Esophagus muscularis mucosa (tissue), 4 donors: ENCODE results near the gene ITGA7. TPM values are rescaled to one million over a fixed set of nuclear protein-coding genes. Genes with fewer than 3 reads are reported as not detected.

ENCODE experiments used
- DNase-seq: peaks from one replicate; pipeline ENCODE4 v3.0.0-alpha.2; 2017; ENCODE audit errors: extremely low spot score
- H3K27ac ChIP-seq, 4 donors: fragments of 200-600 bp; sonication (generic); replicated peaks in 1 of 4; 1 replicate in 3 of 4; 2 replicates in 1 of 4; pipeline ENCODE4 v1.5.1; 2016 to 2019; ENCODE audit warnings: mild to moderate bottlenecking in 1 of 4
- H3K27me3 ChIP-seq, 4 donors: fragments of 200-600 bp; sonication (generic); one replicate each; pipeline versions ENCODE4 v1.5.1 to v1.6.0; 2016 to 2019
- H3K36me3 ChIP-seq, 4 donors: fragments of 200-600 bp; sonication (generic); one replicate each; pipeline ENCODE4 v1.5.1; 2016 to 2019
- H3K4me1 ChIP-seq, 4 donors: fragments of 200-600 bp; sonication (generic); one replicate each; pipeline ENCODE4 v1.5.1; 2016 to 2019
- H3K4me3 ChIP-seq, 4 donors: fragments of 200-600 bp; sonication (generic); 1 replicate in 2 of 4; 2 replicates in 2 of 4; pipeline ENCODE4 v1.5.1; 2016 to 2019; ENCODE audit warnings: mild to moderate bottlenecking in 4 of 4, moderate library complexity in 1 of 4
- H3K9me3 ChIP-seq, 4 donors: fragments of 200-600 bp; sonication (generic); 1 replicate in 3 of 4; 2 replicates in 1 of 4; pipeline ENCODE4 v1.5.1; 2016 to 2019
- EP300 ChIP-seq: sonication (generic); formaldehyde crosslinking; IDR thresholded peaks from one replicate; pipeline ENCODE4 v1.6.1; 2017; ENCODE audit warnings: antibody characterized with exemption
- POLR2A ChIP-seq: fragments of 450-650 bp; IDR thresholded peaks from one replicate; pipeline ENCODE4 v1.6.1; 2017; ENCODE audit warnings: antibody characterized with exemption, moderate library complexity, mild to moderate bottlenecking, low read depth
- POLR2AphosphoS5 ChIP-seq, 2 donors: sonication (generic); formaldehyde crosslinking; IDR thresholded peaks; one replicate each; pipeline ENCODE4 v1.6.1; 2017; ENCODE audit warnings: antibody characterized with exemption in 2 of 2
- WGBS: methylation state at CpG from one replicate; pipeline ENCODE4 v1.1.5; 2018; 5-methylcytosine and 5-hydroxymethylcytosine counted together
- intact Hi-C: fragments of 100-400 bp; cut with DNase I; formaldehyde crosslinking; loops from one replicate; pipeline ENCODE4 v1.15.1; 2023
- small RNA-seq, 3 donors: library from RNA; depleted of rRNA; stranded (forward); fragments of <200 nt; gene quantifications; one replicate each; pipeline ENCODE3, GENCODE V24; 2016
- total RNA-seq, 4 donors: library from RNA; depleted of rRNA; stranded (reverse); fragments of >200 nt; gene quantifications; one replicate each; pipeline versions ENCODE4 v1.1.0 to v1.2.1, GENCODE V29; 2016
- TF ChIP-seq, protein P1 (sequence below), 3 experiments: fragments of 200-600 bp in 2 of 3; fragments of 450-650 bp in 1 of 3; sonication (generic) in 2 of 3; IDR thresholded peaks; one replicate each; pipeline ENCODE4 v1.5.1; 2017 to 2019; ENCODE audit warnings: antibody characterized with exemption in 3 of 3, mild to moderate bottlenecking in 2 of 3, moderate library complexity in 1 of 3

ITGA7 gene
- total RNA-seq, 4 donors from 2014 or later: 155 to 245 (median 218) TPM

DNA sequence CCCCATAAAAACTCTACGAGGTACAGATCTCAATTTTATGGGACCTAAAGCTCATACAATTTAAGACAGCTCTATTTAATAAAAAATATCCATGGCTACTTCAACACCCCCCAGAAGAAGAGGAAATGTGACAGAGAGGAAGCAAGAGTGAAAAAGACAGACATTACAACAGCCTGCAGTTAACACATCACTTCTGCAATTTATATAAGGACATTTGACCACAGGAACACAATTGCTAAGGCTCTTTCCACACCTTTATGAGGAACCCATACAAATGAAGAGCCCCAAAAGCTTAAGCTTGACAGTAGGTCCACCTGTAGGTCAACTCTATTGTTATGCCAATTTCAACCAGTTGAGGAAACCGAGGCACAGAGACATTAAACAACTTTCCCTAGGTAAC is 65.4 kb downstream of the ITGA7 start:
- H3K27me3 ChIP-seq: no peaks in the 10 kb centered on the region
- TF ChIP-seq POLR2A: no peak
- TF ChIP-seq, protein P1, sequence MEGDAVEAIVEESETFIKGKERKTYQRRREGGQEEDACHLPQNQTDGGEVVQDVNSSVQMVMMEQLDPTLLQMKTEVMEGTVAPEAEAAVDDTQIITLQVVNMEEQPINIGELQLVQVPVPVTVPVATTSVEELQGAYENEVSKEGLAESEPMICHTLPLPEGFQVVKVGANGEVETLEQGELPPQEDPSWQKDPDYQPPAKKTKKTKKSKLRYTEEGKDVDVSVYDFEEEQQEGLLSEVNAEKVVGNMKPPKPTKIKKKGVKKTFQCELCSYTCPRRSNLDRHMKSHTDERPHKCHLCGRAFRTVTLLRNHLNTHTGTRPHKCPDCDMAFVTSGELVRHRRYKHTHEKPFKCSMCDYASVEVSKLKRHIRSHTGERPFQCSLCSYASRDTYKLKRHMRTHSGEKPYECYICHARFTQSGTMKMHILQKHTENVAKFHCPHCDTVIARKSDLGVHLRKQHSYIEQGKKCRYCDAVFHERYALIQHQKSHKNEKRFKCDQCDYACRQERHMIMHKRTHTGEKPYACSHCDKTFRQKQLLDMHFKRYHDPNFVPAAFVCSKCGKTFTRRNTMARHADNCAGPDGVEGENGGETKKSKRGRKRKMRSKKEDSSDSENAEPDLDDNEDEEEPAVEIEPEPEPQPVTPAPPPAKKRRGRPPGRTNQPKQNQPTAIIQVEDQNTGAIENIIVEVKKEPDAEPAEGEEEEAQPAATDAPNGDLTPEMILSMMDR (IDR thresholded peaks at IDR 0.05): no peak
- TF ChIP-seq POLR2AphosphoS5 (IDR thresholded peaks at IDR 0.05): no peak
- no peak for TF ChIP-seq EP300
- H3K27ac ChIP-seq: no peak overlapping the region
- 74% methylated on average over 2 of the region's 2 CpGs for WGBS
- no peak for DNase-seq
- H3K4me3 ChIP-seq: no peak overlapping the region
- H3K4me1 ChIP-seq: peaks cover 4 to 13% (median 9%) of the 10 kb centered on the region in 4 donors
- no peaks in the 10 kb centered on the region for H3K9me3 ChIP-seq
- no peaks in the 10 kb centered on the region for H3K36me3 ChIP-seq
- intact Hi-C loops: no loop called here

DNA sequence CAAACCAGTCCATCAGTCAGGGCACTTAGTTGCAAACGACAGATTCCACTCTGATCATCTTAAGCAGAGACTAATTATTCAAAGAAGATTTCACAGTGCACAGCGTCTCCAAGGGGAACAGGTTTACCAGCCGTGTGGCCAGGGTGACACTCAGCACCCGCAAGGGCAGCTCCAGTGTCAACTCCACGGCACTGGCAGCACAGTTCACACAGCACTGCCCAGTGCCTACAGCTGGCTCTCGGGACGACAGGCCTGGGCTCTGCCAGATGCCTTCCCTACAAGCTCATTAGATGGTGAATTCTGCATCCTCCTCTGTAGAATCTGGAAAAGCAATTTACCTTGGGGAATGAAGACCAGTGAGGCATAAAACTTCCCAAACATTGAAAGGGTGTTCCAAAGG is 66.1 kb downstream of the ITGA7 start:
- no peak overlapping the region for H3K27ac ChIP-seq

DNA sequence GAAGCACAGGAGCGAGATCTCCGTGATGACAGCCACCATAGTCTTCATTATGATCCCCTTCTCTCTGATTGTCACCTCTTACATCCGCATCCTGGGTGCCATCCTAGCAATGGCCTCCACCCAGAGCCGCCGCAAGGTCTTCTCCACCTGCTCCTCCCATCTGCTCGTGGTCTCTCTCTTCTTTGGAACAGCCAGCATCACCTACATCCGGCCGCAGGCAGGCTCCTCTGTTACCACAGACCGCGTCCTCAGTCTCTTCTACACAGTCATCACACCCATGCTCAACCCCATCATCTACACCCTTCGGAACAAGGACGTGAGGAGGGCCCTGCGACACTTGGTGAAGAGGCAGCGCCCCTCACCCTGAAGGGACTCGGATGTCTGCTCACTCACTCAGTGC is 70.2 kb downstream of the ITGA7 start:
- TF ChIP-seq POLR2A: no peak
- TF ChIP-seq EP300: no peak
- TF ChIP-seq, protein P1 (IDR thresholded peaks at IDR 0.05): no peak
- TF ChIP-seq POLR2AphosphoS5 (IDR thresholded peaks at IDR 0.05): no peak
- Histone ChIP-seq H3K4me1 (no peaks in the 10 kb centered on the region), H3K9me3 (no peaks in the 10 kb centered on the region), H3K27ac (no peak overlapping the region), H3K36me3 (no peaks in the 10 kb centered on the region), H3K27me3 (no peaks in the 10 kb centered on the region), H3K4me3 (no peak overlapping the region)
- WGBS: 90% methylated on average over 15 of the region's 15 CpGs
- intact Hi-C loops: no loop called here
- DNase-seq: no peak

More for the DNA sequence above, 66.1 kb downstream of the ITGA7 start:
- no peak for DNase-seq
- Histone ChIP-seq H3K4me3 (no peak overlapping the region), H3K36me3 (no peaks in the 10 kb centered on the region), H3K9me3 (no peaks in the 10 kb centered on the region), H3K27me3 (no peaks in the 10 kb centered on the region), H3K4me1 (peaks cover 3 to 9% (median 8%) of the 10 kb centered on the region in 4 donors)
- 63% methylated on average over 3 of the region's 7 CpGs for WGBS
- no peak for TF ChIP-seq POLR2AphosphoS5 (IDR thresholded peaks at IDR 0.05)
- TF ChIP-seq, protein P1 (IDR thresholded peaks at IDR 0.05): no peak
- TF ChIP-seq POLR2A: no peak
- TF ChIP-seq EP300: no peak
- intact Hi-C loops: no loop called here

DNA sequence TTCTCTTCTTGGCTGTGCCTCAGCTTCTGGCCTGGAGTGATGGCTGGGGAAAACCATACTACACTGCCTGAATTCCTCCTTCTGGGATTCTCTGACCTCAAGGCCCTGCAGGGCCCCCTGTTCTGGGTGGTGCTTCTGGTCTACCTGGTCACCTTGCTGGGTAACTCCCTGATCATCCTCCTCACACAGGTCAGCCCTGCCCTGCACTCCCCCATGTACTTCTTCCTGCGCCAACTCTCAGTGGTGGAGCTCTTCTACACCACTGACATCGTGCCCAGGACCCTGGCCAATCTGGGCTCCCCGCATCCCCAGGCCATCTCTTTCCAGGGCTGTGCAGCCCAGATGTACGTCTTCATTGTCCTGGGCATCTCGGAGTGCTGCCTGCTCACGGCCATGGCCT is 70.9 kb downstream of the ITGA7 start, which contains the start of gene OR10P1:
Gene OR10P1 (plus strand): TSS at position 40 of the 400 bp plus-strand sequence. CDS start 0 bp downstream, at position 40.
- Histone ChIP-seq H3K4me3 (no peak within 1 kb of the TSS), H3K4me1 (no peaks in the 10 kb centered on the region), H3K36me3 (no peaks in the 10 kb centered on the region), H3K27ac (no peak within 1 kb of the TSS), H3K27me3 (no peaks in the 10 kb centered on the region), H3K9me3 (no peaks in the 10 kb centered on the region)
- DNase-seq: no peak
- intact Hi-C loops: no loop called here
- no peak for TF ChIP-seq POLR2A
- WGBS: 88% methylated on average over 6 of the region's 6 CpGs

DNA sequence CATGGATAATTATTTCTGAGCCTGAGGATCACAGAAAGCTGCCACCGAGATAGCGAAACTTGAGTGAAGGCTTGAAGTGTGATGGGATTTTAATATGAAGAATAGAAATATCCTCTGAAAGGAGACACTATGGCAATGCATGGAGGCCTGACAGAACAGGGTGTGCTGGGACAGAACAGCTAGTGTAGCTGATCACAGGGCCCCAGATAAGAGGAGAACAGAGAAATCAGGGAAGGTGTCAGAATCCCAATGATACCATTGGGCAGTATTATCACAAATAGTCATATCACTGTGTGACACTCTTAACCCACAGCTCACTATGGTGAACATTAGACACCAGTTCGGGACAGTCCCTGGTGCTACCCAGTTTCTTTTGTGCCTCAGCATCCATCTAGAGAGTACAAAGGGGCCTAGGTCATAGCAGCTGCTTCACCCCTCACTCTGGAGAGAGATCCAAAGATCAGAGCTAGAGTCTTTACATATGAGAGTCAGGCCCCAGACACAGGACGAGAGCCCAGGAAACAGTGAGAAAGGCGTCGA is 71.5 kb downstream of the ITGA7 start:
- no peaks in the 10 kb centered on the region for H3K27me3 ChIP-seq
- H3K27ac ChIP-seq: no peak overlapping the region
- no peaks in the 10 kb centered on the region for H3K36me3 ChIP-seq
- H3K4me1 ChIP-seq: no peaks in the 10 kb centered on the region
- intact Hi-C loops: no loop called here
- no peak overlapping the region for H3K4me3 ChIP-seq
- TF ChIP-seq POLR2A (no peak), POLR2AphosphoS5 (IDR thresholded peaks at IDR 0.05) (no peak)
- no peaks in the 10 kb centered on the region for H3K9me3 ChIP-seq
- WGBS: 87% methylated on average over 6 of the region's 6 CpGs
- no peak for DNase-seq

Small RNA genes lying within 50 kb of the gene (small RNA-seq; reads per million reads assigned to genes)
- 0 reads per million in 3 donors for gene AC009779.1
- gene AC009779.5: 0 reads per million in 3 donors
- gene RF00017: 0 reads per million in 3 donors

Other genes with a start within 250 kb of the ITGA7 start
- not detected for gene OR6C70, start 237.8 kb downstream of the ITGA7 start, total RNA-seq
- not detected for gene OR6C68, start 215.5 kb downstream of the ITGA7 start, total RNA-seq
- not detected for gene OR6C4, start 158.3 kb downstream of the ITGA7 start, total RNA-seq
- not detected for gene OR2AP1, start 135.4 kb downstream of the ITGA7 start, total RNA-seq
- gene OR10P1, start 71.0 kb downstream of the ITGA7 start, total RNA-seq: not detected
- 100 to 1,000 TPM; 159 to 253 (median 196) TPM for gene BLOC1S1, start 8.1 kb upstream of the ITGA7 start, total RNA-seq
- 10 to 100 TPM; 13.8 to 23.0 (median 17.2) TPM for gene RDH5, start 12.5 kb upstream of the ITGA7 start, total RNA-seq
- 1,000 to 10,000 TPM in 1 of 4 donors, 100 to 1,000 TPM in 3; 742 to 1,177 (median 845) TPM for gene CD63, start 21.1 kb upstream of the ITGA7 start, total RNA-seq
- gene GDF11, start 35.2 kb upstream of the ITGA7 start, total RNA-seq: 1 to 10 TPM; 1.7 to 9.0 (median 4.9) TPM
- 10 to 100 TPM; 57.7 to 78.0 (median 70.1) TPM for gene SARNP, start 109.8 kb upstream of the ITGA7 start, total RNA-seq
- gene ORMDL2, start 110.1 kb upstream of the ITGA7 start, total RNA-seq: 10 to 100 TPM in 2 of 4 donors, 1 to 10 TPM in 2; 8.3 to 15.7 (median 11.8) TPM
- gene DNAJC14, start 121.7 kb upstream of the ITGA7 start, total RNA-seq: 10 to 100 TPM; 23.7 to 33.7 (median 30.0) TPM
- 10 to 100 TPM in 2 of 4 donors, 1 to 10 TPM in 2; 5.5 to 17.4 (median 8.5) TPM for gene MMP19, start 135.0 kb upstream of the ITGA7 start, total RNA-seq
- 10 to 100 TPM; 24.2 to 29.5 (median 26.7) TPM for gene PYM1, start 220.0 kb upstream of the ITGA7 start, total RNA-seq
- gene DGKA, start 223.3 kb upstream of the ITGA7 start, total RNA-seq: 10 to 100 TPM; 18.7 to 39.7 (median 24.7) TPM